NT2/D1 (cell line): ENCODE data around the gene TRIM59.

ENCODE experiments used
- SUZ12 ChIP-seq: IDR thresholded peaks from 2 replicates; pipeline ENCODE4 v1.6.1; 2011; ENCODE audit not compliant: insufficient read length, insufficient read depth; ENCODE audit errors: extremely low read depth
- YY1 ChIP-seq: IDR thresholded peaks from 2 replicates; pipeline ENCODE4 v1.6.1; 2011; ENCODE audit not compliant: insufficient read length, insufficient read depth
- ZNF274 ChIP-seq: IDR thresholded peaks from 2 replicates; pipeline ENCODE4 v1.6.1; 2011; ENCODE audit warnings: mild to moderate bottlenecking, low read depth, low read length

- TF ChIP-seq ZNF274 (no peak), SUZ12 (no peak), YY1 (no peak)
Measured at GRCh38 chr3:160400030-160400701, 49.4 kb downstream of the TRIM59 start.
